ENCODE results near the gene MAB21L1. TPM values are rescaled to one million over a fixed set of nuclear protein-coding genes. Genes with fewer than 3 reads are reported as not detected.

MAB21L1 gene
- total and polyA plus RNA-seq, 2 donors (not counting 3 experiments of a cell fraction or from before 2014, with no cell fraction given), result 0.03 TPM; not detected in 1

- intact Hi-C loops (cut with micrococcal nuclease), result no loop called here
- no TSS peak for BruUV-seq (replicated peaks)
- Histone ChIP-seq H4K20me1 (replicated peaks; ENCODE audit: control insufficient read depth, extremely low read depth, insufficient read depth, low read length) (no peaks in the 10 kb centered on the region), H3K9me3 (replicated peaks; ENCODE audit: control insufficient read depth, insufficient read depth, low read length) (no peaks in the 10 kb centered on the region), H3K4me1 (ENCODE audit: control insufficient read depth, extremely low read depth, insufficient read depth, low read length) (no peaks in the 10 kb centered on the region), H3K9ac (replicated peaks; ENCODE audit: extremely low read depth, insufficient read depth, low read length) (no peak overlapping the region), H3K4me3 (replicated peaks in 1 of 3; ENCODE audit: insufficient read depth in 1 of 3, low read depth in 1 of 3, low read length in 3 of 3) (no peak overlapping the region), H3K9me1 (replicated peaks; ENCODE audit: control insufficient read depth, extremely low read depth, insufficient read depth, low read length) (no peaks in the 10 kb centered on the region), H3K4me2 (ENCODE audit: insufficient read depth, low read length) (no peak overlapping the region), H3K79me2 (ENCODE audit: control insufficient read depth, insufficient read depth, low read length) (no peaks in the 10 kb centered on the region), H3K36me3 (ENCODE audit: control insufficient read depth in 2 of 2, extremely low read depth in 1 of 2, insufficient read depth in 2 of 2, low read length in 2 of 2) (no peaks in the 10 kb centered on the region), H3K27me3 (ENCODE audit: control insufficient read depth in 2 of 2, insufficient read depth in 2 of 2, low read length in 2 of 2) (no peaks in the 10 kb centered on the region), H2AFZ (ENCODE audit: low read depth, low read length) (no peak overlapping the region), H3K27ac (ENCODE audit: insufficient read depth, low read depth, low read length) (no peak overlapping the region)
- CTCF ChIA-PET, result interaction anchor here (1.2 to 1.8 kb wide), 3 partner anchors 8 to 25 kb away, joined by 3 to 5 read pairs (median 3); no protein-coding TSS in a partner anchor
- FAIRE-seq (no peak), DNase-seq (ENCODE audit: low read depth, low spot score) (no peak)
- POLR2A ChIA-PET, result no interaction called here
- dilution Hi-C loops (cut with MboI; ENCODE audit: extremely low pct_ligation_motif_present, low sequenced_read_pairs), result no loop called here
- no peak for TF ChIP-seq EZH2 (IDR thresholded peaks at IDR 0.05; ENCODE audit: borderline replicate concordance, low read depth, low read length, severe bottlenecking)
- TF ChIP-seq POLR2AphosphoS5 (IDR thresholded peaks at IDR 0.05; ENCODE audit: insufficient read depth, low read depth, low read length), result no peak
- no peak for TF ChIP-seq MAX (IDR thresholded peaks at IDR 0.05; ENCODE audit: insufficient read depth, insufficient read length)
- no peak for TF ChIP-seq MYC (IDR thresholded peaks at IDR 0.05; ENCODE audit: low read depth, low read length)
- TF ChIP-seq JUN (IDR thresholded peaks at IDR 0.05; ENCODE audit: borderline replicate concordance, insufficient read depth, insufficient read length, low read depth), result no peak
- no peak for TF ChIP-seq GATA2 (IDR thresholded peaks at IDR 0.05; ENCODE audit: insufficient read depth, insufficient read length, low read depth, low read length)
- TF ChIP-seq FOS (IDR thresholded peaks at IDR 0.05; ENCODE audit: borderline replicate concordance, insufficient read depth, low read length), result no peak
- no peak for TF ChIP-seq CTCF (IDR thresholded peaks at IDR 0.05; ENCODE audit: extremely low read depth in 1 of 2, insufficient read depth in 1 of 2, low read depth in 1 of 2, low read length in 2 of 2)
- TF ChIP-seq POLR2A (IDR thresholded peaks at IDR 0.05; ENCODE audit: low read depth, low read length), result no peak
These were observed 47.7 kb upstream of the MAB21L1 start for GRCh38 chr13:35524171-35524570.

All from endothelial cell of umbilical vein (primary cell).